NCI-H2107 treated with DMSO at 0.1 percent for 48 hours (cell line): ENCODE results near the gene ZNF45.
"Not testable (repeated sequence)": the region's sequence is repeated elsewhere in the genome, so short reads cannot be mapped to it uniquely, and the experiment has no call there.

Experiments
- DNase-seq: peaks from one replicate; lab custom pipeline; 2025; ENCODE audit not compliant: unreplicated experiment; lab: John Stamatoyannopoulos, UW

Gene ZNF45

DNA sequence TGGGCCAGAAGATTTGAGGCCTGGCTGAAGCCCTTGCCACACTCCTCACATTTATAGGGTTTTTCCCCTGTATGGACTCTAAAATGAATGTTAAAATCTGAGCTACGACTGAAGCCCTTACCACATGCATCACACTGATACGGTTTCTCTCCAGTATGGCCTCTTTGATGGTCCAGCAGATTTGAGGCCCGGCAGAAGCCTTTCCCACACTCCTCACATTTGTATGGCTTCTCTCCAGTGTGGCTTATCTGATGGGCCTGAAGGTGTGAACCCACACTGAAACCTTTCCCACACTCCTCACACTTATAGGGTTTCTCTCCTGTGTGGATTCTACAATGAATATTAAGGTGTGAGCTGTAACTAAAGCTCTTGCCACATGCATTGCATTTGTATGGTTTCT, 21.0 kb downstream of the ZNF45 start:
- DNase-seq, result no peak

- DNase-seq, result no peak
Measured at GRCh38 chr19:43913383-43913782, 21.7 kb downstream of the ZNF45 start.

GRCh38 chr19:43910884-43911283, 24.2 kb downstream of the ZNF45 start:
- no peak for DNase-seq

DNA sequence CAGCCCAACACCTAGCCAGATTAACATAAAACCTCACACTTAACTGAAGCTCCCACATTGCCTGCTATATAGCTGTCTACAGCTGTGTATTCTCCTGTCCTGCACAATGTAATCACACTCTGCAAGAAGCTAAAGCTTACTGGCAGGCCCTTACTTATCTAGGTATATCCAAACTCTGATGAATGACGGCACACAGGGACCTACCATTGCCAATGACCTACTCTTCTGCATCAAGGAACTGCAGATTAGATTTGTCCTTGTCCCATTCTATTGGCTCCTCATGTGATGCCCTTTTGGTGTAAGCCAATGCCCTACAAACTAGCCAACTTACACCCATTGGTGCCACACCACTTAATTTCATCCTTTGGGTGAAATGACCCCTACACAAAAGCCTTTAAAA, 26.4 kb downstream of the ZNF45 start:
- DNase-seq, result no peak

GRCh38 chr19:43906774-43907173, 28.3 kb downstream of the ZNF45 start:
- DNase-seq, result no peak

- DNase-seq, result no peak
Measured at GRCh38 chr19:43905897-43906296, 29.2 kb downstream of the ZNF45 start.

DNA sequence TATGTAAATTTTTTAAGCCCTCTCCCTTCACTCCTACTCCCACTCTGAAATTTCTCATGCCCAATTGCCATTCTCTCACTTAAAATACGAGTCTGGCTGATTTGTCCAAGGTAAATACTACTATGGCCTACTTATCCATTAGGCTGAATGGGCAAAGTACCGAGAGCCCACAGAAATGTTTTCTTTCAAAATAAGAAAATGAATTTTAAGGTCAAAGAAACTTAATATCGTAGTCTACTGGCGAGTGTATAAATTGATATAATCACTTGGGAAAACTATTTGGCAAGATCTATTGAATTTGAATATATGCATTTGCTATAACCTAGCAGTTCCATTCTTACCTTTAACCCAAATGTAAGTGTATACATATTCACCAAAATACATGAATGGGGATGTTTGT, 32.7 kb downstream of the ZNF45 start:
- no peak for DNase-seq

GRCh38 chr19:43901395-43902390, 33.4 kb downstream of the ZNF45 start:
- no peak for DNase-seq

DNA sequence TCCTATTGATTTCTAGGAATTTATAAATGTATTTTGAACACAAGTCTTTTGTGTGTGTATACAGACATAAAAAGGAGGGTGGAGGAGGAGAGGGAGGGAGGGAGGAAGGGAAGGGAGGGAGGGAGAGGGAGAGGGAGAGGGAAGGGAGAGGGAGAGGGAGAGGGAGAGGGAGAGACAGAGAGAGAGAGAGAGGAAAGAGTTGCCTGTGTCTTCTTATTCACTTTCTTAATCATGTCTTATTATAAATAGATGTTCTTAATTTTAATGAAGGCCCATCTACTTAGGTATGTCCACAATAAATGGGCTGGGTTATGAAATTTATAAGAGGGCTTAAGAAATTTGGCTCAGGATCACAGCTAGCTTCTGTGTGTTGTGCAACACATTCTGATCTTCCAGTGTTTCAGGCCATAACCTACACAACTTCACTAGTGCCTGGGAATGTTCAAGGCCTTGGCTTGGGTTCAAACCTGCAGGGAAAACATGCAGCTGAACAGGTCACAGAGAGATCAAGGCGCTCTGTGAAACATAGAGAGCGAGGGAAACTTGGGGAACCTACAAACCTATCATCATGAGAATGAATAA, 39.3 kb downstream of the ZNF45 start:
- no peak for DNase-seq

GRCh38 chr19:43883864-43884263, 51.2 kb downstream of the ZNF45 start, which contains the start of gene ZNF404:
ZNF404 (minus strand) TSS chr19:43883964.
- DNase-seq, result no peak

DNA sequence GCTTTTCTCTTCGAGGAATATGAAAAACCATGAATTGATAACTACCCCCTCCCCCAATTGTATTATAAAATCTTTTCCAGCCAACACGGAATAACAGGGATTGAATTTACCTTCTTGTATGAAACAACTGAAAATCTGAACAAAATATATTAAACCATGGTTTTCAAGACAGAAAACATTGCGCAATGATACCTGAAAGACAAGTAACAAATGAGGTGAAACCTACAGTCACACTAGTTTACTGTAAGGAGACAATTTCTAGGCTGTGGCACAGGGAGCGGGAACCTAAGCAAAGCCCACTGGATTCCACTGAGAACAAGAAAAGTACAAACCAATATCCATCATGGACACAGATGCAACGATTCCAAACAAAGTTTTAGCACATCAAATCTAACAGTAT, 54.6 kb downstream of the ZNF45 start:
- DNase-seq, result no peak

DNA sequence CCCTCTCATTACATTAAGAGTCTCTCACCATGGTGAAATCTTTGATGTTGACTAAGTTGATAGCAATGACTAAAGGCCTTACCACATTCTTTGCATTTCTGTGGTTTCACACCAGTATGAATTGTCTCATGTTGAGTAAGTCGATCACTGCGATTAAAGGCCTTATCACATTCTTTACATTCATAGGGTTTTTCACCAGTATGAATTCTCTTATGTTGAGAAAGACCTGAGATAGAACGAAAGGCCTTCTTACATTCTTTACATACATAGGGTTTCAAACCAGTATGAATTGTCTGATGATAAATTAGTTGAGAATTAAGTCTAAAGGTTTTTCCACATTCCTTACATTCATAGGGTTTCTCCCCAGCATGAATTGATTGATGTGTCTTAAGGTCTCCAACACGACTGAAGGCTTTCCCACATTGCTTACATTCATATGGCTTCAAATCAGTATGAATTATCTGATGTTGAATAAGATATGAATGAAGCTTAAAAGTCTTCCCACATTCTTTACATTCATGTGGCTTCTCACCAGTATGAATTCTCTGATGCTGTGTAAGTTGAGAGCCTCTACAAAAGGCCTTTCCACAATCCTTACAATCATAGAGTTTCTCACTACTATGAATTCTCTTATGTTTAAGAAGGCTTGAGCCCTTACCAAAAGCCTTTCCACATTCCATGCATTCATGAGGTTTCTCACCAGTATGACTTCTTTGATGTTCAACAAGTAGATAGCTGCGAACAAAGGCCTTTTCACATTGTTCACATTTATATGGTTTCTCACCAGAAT, 62.3 kb downstream of the ZNF45 start:
- no peak for DNase-seq

GRCh38 chr19:43866923-43867322, 68.2 kb downstream of the ZNF45 start:
- DNase-seq, result not testable (repeated sequence)
